T-helper 2 cell treated with Interferon-gamma antibody and Interleukin-4, amounts not matched to agents 5 μg/mL and 100 μg/mL, for 36 hours (primary cell): ENCODE measurements around the gene SLX4.

Source experiments
- DNase-seq: peaks from one replicate; pipeline ENCODE4 v3.0.0; 2021; ENCODE audit warnings: low spot score
- H3K27ac Mint-ChIP-seq: one replicate; pipeline ENCODE4 v1.8.0; 2021; ENCODE audit warnings: mild to moderate bottlenecking, mixed read lengths
- H3K27me3 Mint-ChIP-seq: one replicate; pipeline ENCODE4 v1.8.0; 2021; ENCODE audit warnings: low read depth, mixed read lengths
- H3K36me3 Mint-ChIP-seq: one replicate; pipeline ENCODE4 v1.8.0; 2021; ENCODE audit warnings: low read depth, mixed read lengths
- H3K4me1 Mint-ChIP-seq: one replicate; pipeline ENCODE4 v1.8.0; 2021; ENCODE audit warnings: low read depth, mixed read lengths
- H3K4me3 Mint-ChIP-seq: one replicate; pipeline ENCODE4 v1.8.0; 2022; ENCODE audit warnings: mild to moderate bottlenecking, moderate library complexity, mixed read lengths
- H3K9me3 Mint-ChIP-seq: one replicate; pipeline ENCODE4 v1.8.0; 2021; ENCODE audit warnings: mixed read lengths

Gene SLX4

GRCh38 chr16:3589001-3589400 lies 22.4 kb downstream of the SLX4 start:
- H3K27me3 Mint-ChIP-seq = no peaks in the 10 kb centered on the region
- DNase-seq = no peak
- H3K36me3 Mint-ChIP-seq = peaks cover 38% of the 10 kb centered on the region
- H3K27ac Mint-ChIP-seq = no peak overlapping the region
- H3K4me3 Mint-ChIP-seq = no peak overlapping the region
- peaks cover 7% of the 10 kb centered on the region for H3K4me1 Mint-ChIP-seq
- H3K9me3 Mint-ChIP-seq = no peaks in the 10 kb centered on the region

GRCh38 chr16:3587547-3588110 lies 23.8 kb downstream of the SLX4 start:
- H3K36me3 Mint-ChIP-seq = peaks cover 45% of the 10 kb centered on the region
- no peak for DNase-seq
- no peaks in the 10 kb centered on the region for H3K27me3 Mint-ChIP-seq
- H3K9me3 Mint-ChIP-seq = no peaks in the 10 kb centered on the region
- H3K4me1 Mint-ChIP-seq = peaks cover 7% of the 10 kb centered on the region
- H3K4me3 Mint-ChIP-seq = no peak overlapping the region
- no peak overlapping the region for H3K27ac Mint-ChIP-seq

- DNase-seq = no peak
- Mint-ChIP-seq H3K4me3 (no peak overlapping the region), H3K27ac (no peak overlapping the region), H3K4me1 (peaks cover 15% of the 10 kb centered on the region), H3K27me3 (no peaks in the 10 kb centered on the region), H3K36me3 (peaks cover 32% of the 10 kb centered on the region), H3K9me3 (no peaks in the 10 kb centered on the region)
Observed at GRCh38 chr16:3584412-3584811, 27.0 kb downstream of the SLX4 start.

- Mint-ChIP-seq H3K4me1 (peaks cover 20% of the 10 kb centered on the region), H3K36me3 (peaks cover 30% of the 10 kb centered on the region), H3K4me3 (no peak overlapping the region), H3K27me3 (no peaks in the 10 kb centered on the region), H3K9me3 (no peaks in the 10 kb centered on the region), H3K27ac (no peak overlapping the region)
- DNase-seq = no peak
Observed at GRCh38 chr16:3583303-3584038, 27.9 kb downstream of the SLX4 start.

- no peak for DNase-seq
- peaks cover 26% of the 10 kb centered on the region for H3K36me3 Mint-ChIP-seq
- H3K27ac Mint-ChIP-seq = no peak overlapping the region
- H3K9me3 Mint-ChIP-seq = no peaks in the 10 kb centered on the region
- no peaks in the 10 kb centered on the region for H3K27me3 Mint-ChIP-seq
- H3K4me1 Mint-ChIP-seq = peaks cover 26% of the 10 kb centered on the region
- H3K4me3 Mint-ChIP-seq = no peak overlapping the region
Observed at GRCh38 chr16:3582276-3583165, 28.9 kb downstream of the SLX4 start.

- H3K4me1 Mint-ChIP-seq = peaks cover 30% of the 10 kb centered on the region
- no peak for DNase-seq
- peaks cover 34% of the 10 kb centered on the region for H3K36me3 Mint-ChIP-seq
- no peaks in the 10 kb centered on the region for H3K27me3 Mint-ChIP-seq
- no peaks in the 10 kb centered on the region for H3K9me3 Mint-ChIP-seq
- H3K27ac Mint-ChIP-seq = no peak overlapping the region
- no peak overlapping the region for H3K4me3 Mint-ChIP-seq
Observed at GRCh38 chr16:3581392-3581791, 30.0 kb downstream of the SLX4 start.

GRCh38 chr16:3580686-3581085 lies 30.7 kb downstream of the SLX4 start:
- H3K4me1 Mint-ChIP-seq = peaks cover 29% of the 10 kb centered on the region
- H3K27me3 Mint-ChIP-seq = no peaks in the 10 kb centered on the region
- no peaks in the 10 kb centered on the region for H3K9me3 Mint-ChIP-seq
- DNase-seq = no peak
- H3K36me3 Mint-ChIP-seq = peaks cover 33% of the 10 kb centered on the region
- H3K27ac Mint-ChIP-seq = peak overlapping the region; percentile 98
- H3K4me3 Mint-ChIP-seq = peak overlapping the region; percentile 36

- Mint-ChIP-seq H3K4me1 (peaks cover 32% of the 10 kb centered on the region), H3K27me3 (no peaks in the 10 kb centered on the region), H3K27ac (peak overlapping the region; percentile 98), H3K9me3 (no peaks in the 10 kb centered on the region), H3K4me3 (peak overlapping the region; percentile 78), H3K36me3 (peaks cover 34% of the 10 kb centered on the region)
- no peak for DNase-seq
Observed at GRCh38 chr16:3580251-3580651, 31.2 kb downstream of the SLX4 start.

GRCh38 chr16:3579776-3580175 lies 31.6 kb downstream of the SLX4 start:
- Mint-ChIP-seq H3K9me3 (no peaks in the 10 kb centered on the region), H3K27me3 (no peaks in the 10 kb centered on the region), H3K36me3 (peaks cover 38% of the 10 kb centered on the region), H3K4me1 (peaks cover 35% of the 10 kb centered on the region), H3K27ac (peak overlapping the region; percentile 98), H3K4me3 (peak overlapping the region; percentile 78)
- DNase-seq = no peak

- Mint-ChIP-seq H3K9me3 (no peaks in the 10 kb centered on the region), H3K4me3 (peak overlapping the region; percentile 100), H3K36me3 (peaks cover 33% of the 10 kb centered on the region), H3K27me3 (no peaks in the 10 kb centered on the region), H3K27ac (peak overlapping the region; percentile 98), H3K4me1 (peaks cover 35% of the 10 kb centered on the region)
- peak; percentile 71 for DNase-seq
Observed at GRCh38 chr16:3578610-3579551, 32.5 kb downstream of the SLX4 start.

- H3K4me1 Mint-ChIP-seq = peaks cover 39% of the 10 kb centered on the region
- H3K36me3 Mint-ChIP-seq = peaks cover 31% of the 10 kb centered on the region
- no peaks in the 10 kb centered on the region for H3K9me3 Mint-ChIP-seq
Observed at GRCh38 chr16:3578121-3578520, 33.3 kb downstream of the SLX4 start.

GRCh38 chr16:3577302-3577752 lies 34.1 kb downstream of the SLX4 start, which contains the start of gene NLRC3:
NLRC3 (minus strand) TSS chr16:3577403; CDS start chr16:3565036, 12,367 bp downstream.
- peak; percentile 33 for DNase-seq
- Mint-ChIP-seq H3K36me3 (peaks cover 33% of the 10 kb centered on the region), H3K9me3 (peaks cover under 1% of the 10 kb centered on the region), H3K4me3 (peak within 1 kb of the TSS; percentile 100), H3K27me3 (no peaks in the 10 kb centered on the region), H3K27ac (peak within 1 kb of the TSS; percentile 98), H3K4me1 (peaks cover 41% of the 10 kb centered on the region)

More at GRCh38 chr16:3578121-3578520, 33.3 kb downstream of the SLX4 start:
- Mint-ChIP-seq H3K4me3 (peak overlapping the region; percentile 100), H3K27me3 (no peaks in the 10 kb centered on the region), H3K27ac (peak overlapping the region; percentile 98)
- DNase-seq = peak; percentile 36

- Mint-ChIP-seq H3K4me1 (peaks cover 44% of the 10 kb centered on the region), H3K36me3 (peaks cover 40% of the 10 kb centered on the region), H3K9me3 (peaks cover 5% of the 10 kb centered on the region), H3K4me3 (peak overlapping the region; percentile 100), H3K27ac (peak overlapping the region; percentile 98), H3K27me3 (no peaks in the 10 kb centered on the region)
- DNase-seq = peak; percentile 17
Observed at GRCh38 chr16:3576211-3576610, 35.2 kb downstream of the SLX4 start.
